Measurements from ENCODE around the gene RNF150. TPM values are rescaled to one million over a fixed set of nuclear protein-coding genes. Genes with fewer than 3 reads are reported as not detected.
"Not testable (repeated sequence)": the region's sequence is repeated elsewhere in the genome, so short reads cannot be mapped to it uniquely, and the experiment has no call there.

Gene RNF150
- total RNA-seq, 1 donor from 2014 or later = 15.0 TPM

GRCh38 chr4:141075553-141075952, 57.7 kb downstream of the RNF150 start:
- DNase-seq = no peak

- DNase-seq = no peak
These were observed 59.0 kb downstream of the RNF150 start for GRCh38 chr4:141074098-141074878.

GRCh38 chr4:141066690-141067089, 66.6 kb downstream of the RNF150 start:
- DNase-seq = no peak

GRCh38 chr4:141065872-141066271, 67.4 kb downstream of the RNF150 start:
- DNase-seq = no peak

- DNase-seq = no peak
These were observed 70.6 kb downstream of the RNF150 start for GRCh38 chr4:141062651-141063050.

GRCh38 chr4:141058591-141059512, 74.4 kb downstream of the RNF150 start:
- DNase-seq = no peak

- no peak for DNase-seq
These were observed 75.7 kb downstream of the RNF150 start for GRCh38 chr4:141057582-141057981.

GRCh38 chr4:141056473-141056872, 76.8 kb downstream of the RNF150 start:
- DNase-seq = no peak

GRCh38 chr4:141054446-141054845, 78.8 kb downstream of the RNF150 start:
- DNase-seq = no peak

GRCh38 chr4:141050999-141051398, 82.3 kb downstream of the RNF150 start:
- not testable (repeated sequence) for DNase-seq

- peak; percentile 49 for DNase-seq
These were observed 85.9 kb downstream of the RNF150 start for GRCh38 chr4:141047228-141047884.

GRCh38 chr4:141046255-141046654, 87.0 kb downstream of the RNF150 start:
- DNase-seq = peak; percentile 25

GRCh38 chr4:141045848-141046247, 87.4 kb downstream of the RNF150 start:
- DNase-seq = no peak

GRCh38 chr4:141041021-141041476, 92.2 kb downstream of the RNF150 start:
- DNase-seq = no peak

GRCh38 chr4:141039156-141039555, 94.1 kb downstream of the RNF150 start:
- no peak for DNase-seq

GRCh38 chr4:141038428-141038827, 94.8 kb downstream of the RNF150 start:
- no peak for DNase-seq

GRCh38 chr4:141037446-141037845, 95.8 kb downstream of the RNF150 start:
- DNase-seq = peak; percentile 23

- DNase-seq = no peak
These were observed 96.5 kb downstream of the RNF150 start for GRCh38 chr4:141036786-141037185.

GRCh38 chr4:141035920-141036319, 97.3 kb downstream of the RNF150 start:
- DNase-seq = no peak

GRCh38 chr4:141028024-141028529, 105.2 kb downstream of the RNF150 start:
- DNase-seq = peak; percentile 80

- DNase-seq = no peak
These were observed 105.8 kb downstream of the RNF150 start for GRCh38 chr4:141027421-141027820.

GRCh38 chr4:141026900-141027299, 106.4 kb downstream of the RNF150 start:
- no peak for DNase-seq

All from skin of body (tissue), 2 donors.